ENCODE results near the gene UGT2B11.
"Not testable (repeated sequence)": the region's sequence is repeated elsewhere in the genome, so short reads cannot be mapped to it uniquely, and the experiment has no call there.

DNA sequence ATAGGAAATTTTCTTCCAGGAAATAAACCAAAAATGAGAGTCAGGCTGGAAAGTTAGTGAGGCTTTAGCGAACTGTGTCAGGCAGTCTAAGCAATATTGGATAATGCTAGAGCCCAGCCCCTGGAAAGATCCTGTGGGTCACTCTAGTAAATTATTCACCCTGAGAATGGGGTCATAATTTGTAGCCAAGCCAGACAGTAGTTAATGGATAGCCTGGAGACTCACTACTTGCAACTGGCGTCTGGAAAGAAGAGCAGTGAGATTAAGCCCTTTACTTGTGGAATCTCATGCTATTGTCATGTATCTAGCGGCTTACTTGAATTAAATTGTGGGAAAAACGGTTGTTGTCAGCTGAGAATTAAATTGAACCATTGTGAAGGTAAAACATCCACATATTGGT is 48.2 kb downstream of the UGT2B11 start:
- TF ChIP-seq, protein P1, sequence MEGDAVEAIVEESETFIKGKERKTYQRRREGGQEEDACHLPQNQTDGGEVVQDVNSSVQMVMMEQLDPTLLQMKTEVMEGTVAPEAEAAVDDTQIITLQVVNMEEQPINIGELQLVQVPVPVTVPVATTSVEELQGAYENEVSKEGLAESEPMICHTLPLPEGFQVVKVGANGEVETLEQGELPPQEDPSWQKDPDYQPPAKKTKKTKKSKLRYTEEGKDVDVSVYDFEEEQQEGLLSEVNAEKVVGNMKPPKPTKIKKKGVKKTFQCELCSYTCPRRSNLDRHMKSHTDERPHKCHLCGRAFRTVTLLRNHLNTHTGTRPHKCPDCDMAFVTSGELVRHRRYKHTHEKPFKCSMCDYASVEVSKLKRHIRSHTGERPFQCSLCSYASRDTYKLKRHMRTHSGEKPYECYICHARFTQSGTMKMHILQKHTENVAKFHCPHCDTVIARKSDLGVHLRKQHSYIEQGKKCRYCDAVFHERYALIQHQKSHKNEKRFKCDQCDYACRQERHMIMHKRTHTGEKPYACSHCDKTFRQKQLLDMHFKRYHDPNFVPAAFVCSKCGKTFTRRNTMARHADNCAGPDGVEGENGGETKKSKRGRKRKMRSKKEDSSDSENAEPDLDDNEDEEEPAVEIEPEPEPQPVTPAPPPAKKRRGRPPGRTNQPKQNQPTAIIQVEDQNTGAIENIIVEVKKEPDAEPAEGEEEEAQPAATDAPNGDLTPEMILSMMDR (IDR thresholded peaks at IDR 0.05; ENCODE audit: insufficient read depth, low read length) = not testable (repeated sequence)
- TF ChIP-seq, protein P2, sequence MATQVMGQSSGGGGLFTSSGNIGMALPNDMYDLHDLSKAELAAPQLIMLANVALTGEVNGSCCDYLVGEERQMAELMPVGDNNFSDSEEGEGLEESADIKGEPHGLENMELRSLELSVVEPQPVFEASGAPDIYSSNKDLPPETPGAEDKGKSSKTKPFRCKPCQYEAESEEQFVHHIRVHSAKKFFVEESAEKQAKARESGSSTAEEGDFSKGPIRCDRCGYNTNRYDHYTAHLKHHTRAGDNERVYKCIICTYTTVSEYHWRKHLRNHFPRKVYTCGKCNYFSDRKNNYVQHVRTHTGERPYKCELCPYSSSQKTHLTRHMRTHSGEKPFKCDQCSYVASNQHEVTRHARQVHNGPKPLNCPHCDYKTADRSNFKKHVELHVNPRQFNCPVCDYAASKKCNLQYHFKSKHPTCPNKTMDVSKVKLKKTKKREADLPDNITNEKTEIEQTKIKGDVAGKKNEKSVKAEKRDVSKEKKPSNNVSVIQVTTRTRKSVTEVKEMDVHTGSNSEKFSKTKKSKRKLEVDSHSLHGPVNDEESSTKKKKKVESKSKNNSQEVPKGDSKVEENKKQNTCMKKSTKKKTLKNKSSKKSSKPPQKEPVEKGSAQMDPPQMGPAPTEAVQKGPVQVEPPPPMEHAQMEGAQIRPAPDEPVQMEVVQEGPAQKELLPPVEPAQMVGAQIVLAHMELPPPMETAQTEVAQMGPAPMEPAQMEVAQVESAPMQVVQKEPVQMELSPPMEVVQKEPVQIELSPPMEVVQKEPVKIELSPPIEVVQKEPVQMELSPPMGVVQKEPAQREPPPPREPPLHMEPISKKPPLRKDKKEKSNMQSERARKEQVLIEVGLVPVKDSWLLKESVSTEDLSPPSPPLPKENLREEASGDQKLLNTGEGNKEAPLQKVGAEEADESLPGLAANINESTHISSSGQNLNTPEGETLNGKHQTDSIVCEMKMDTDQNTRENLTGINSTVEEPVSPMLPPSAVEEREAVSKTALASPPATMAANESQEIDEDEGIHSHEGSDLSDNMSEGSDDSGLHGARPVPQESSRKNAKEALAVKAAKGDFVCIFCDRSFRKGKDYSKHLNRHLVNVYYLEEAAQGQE (IDR thresholded peaks at IDR 0.05; ENCODE audit: insufficient replicate concordance, low read depth) = not testable (repeated sequence)
- not testable (repeated sequence) for TF ChIP-seq SPI1 (IDR thresholded peaks at IDR 0.05; ENCODE audit: borderline replicate concordance, low read depth); POLR2AphosphoS5 (IDR thresholded peaks at IDR 0.05; ENCODE audit: low read depth)

Data from HL-60 (cell line).